Gastroesophageal sphincter (tissue), 3 donors: ENCODE data around the gene MUSTN1.

Source experiments
- EP300 ChIP-seq: sonication (generic); formaldehyde crosslinking; IDR thresholded peaks from one replicate; pipeline ENCODE4 v1.6.1; 2017; ENCODE audit warnings: antibody characterized with exemption, mild to moderate bottlenecking
- TF ChIP-seq, protein P1 (sequence below), 4 experiments: fragments of 200-600 bp in 2 of 4; fragments of 450-650 bp in 2 of 4; sonication (generic) in 1 of 4; IDR thresholded peaks; one replicate each; pipeline ENCODE4 v1.5.1; 2017 to 2019; ENCODE audit warnings: antibody characterized with exemption in 4 of 4, mild to moderate bottlenecking in 2 of 4, moderate library complexity in 2 of 4

DNA sequence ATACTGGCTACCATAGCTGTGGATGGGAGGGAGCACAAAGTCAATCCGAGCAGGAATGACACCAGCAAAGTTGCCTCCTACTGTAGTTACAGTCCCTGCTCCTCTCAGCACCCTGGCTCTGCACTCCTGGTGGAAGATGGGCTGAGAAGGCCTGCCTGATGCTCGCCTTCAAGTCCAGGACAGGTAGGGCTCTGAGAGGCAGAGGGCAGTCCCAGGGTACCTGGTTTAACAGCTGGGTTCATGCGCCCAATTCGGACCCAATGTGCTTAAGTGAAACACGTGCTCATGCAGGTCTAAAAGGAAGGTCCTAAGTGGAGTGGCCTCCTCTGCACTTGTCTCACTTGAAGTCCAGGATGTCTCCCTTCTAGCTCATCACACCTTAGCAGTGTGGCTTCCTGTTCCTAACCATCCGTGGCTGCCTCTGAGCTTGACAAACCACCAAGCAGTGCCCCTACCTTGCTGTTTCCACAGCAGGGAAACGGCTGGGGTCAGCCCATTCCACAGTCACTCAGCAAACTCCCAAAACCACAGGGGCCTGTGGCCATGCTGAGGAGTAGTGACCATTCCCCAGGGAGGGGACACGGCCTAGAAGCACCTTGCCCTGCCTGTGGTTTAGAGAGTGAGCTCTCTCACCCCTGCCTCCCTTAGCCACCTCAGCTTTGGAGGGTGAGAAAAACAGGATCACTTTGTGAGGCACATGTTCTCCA lies 3.9 kb upstream of the MUSTN1 start:
- TF ChIP-seq, protein P1, sequence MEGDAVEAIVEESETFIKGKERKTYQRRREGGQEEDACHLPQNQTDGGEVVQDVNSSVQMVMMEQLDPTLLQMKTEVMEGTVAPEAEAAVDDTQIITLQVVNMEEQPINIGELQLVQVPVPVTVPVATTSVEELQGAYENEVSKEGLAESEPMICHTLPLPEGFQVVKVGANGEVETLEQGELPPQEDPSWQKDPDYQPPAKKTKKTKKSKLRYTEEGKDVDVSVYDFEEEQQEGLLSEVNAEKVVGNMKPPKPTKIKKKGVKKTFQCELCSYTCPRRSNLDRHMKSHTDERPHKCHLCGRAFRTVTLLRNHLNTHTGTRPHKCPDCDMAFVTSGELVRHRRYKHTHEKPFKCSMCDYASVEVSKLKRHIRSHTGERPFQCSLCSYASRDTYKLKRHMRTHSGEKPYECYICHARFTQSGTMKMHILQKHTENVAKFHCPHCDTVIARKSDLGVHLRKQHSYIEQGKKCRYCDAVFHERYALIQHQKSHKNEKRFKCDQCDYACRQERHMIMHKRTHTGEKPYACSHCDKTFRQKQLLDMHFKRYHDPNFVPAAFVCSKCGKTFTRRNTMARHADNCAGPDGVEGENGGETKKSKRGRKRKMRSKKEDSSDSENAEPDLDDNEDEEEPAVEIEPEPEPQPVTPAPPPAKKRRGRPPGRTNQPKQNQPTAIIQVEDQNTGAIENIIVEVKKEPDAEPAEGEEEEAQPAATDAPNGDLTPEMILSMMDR (IDR thresholded peaks at IDR 0.05): no peak
- TF ChIP-seq EP300: no peak
